KMS-11 (cell line): ENCODE data around the gene ISOC2.
A peak's percentile ranks its signal among the peaks of the same experiment; 100 is the strongest.

Source experiments
- H2AFZ ChIP-seq: fragments of 200-600 bp; sonication (generic); 2 replicates; pipeline ENCODE4 v1.6.1; 2016; ENCODE audit warnings: antibody characterized with exemption, mixed run types, low read depth
- H3K27ac ChIP-seq: fragments of 200-600 bp; sonication (generic); 2 replicates; pipeline ENCODE4 v1.6.1; 2016; ENCODE audit warnings: mild to moderate bottlenecking, mixed run types
- H3K27me3 ChIP-seq: fragments of 200-600 bp; sonication (generic); 2 replicates; pipeline ENCODE4 v1.6.1; 2017; ENCODE audit warnings: mild to moderate bottlenecking, low read depth, mixed run types, moderate library complexity; ENCODE audit not compliant: insufficient read depth
- H3K36me3 ChIP-seq: fragments of 200-600 bp; sonication (generic); 2 replicates; pipeline ENCODE4 v1.6.1; 2017; ENCODE audit warnings: mild to moderate bottlenecking, mixed run types; ENCODE audit not compliant: insufficient read depth
- H3K4me1 ChIP-seq: fragments of 200-600 bp; sonication (generic); 2 replicates; pipeline ENCODE4 v1.6.1; 2016; ENCODE audit warnings: mild to moderate bottlenecking, low read depth, mixed run types; ENCODE audit not compliant: poor library complexity, severe bottlenecking
- H3K4me2 ChIP-seq: fragments of 200-600 bp; sonication (generic); 2 replicates; pipeline ENCODE4 v1.7.0; 2016; ENCODE audit warnings: mild to moderate bottlenecking, mixed run types
- H3K4me3 ChIP-seq: fragments of 200-600 bp; sonication (generic); IDR thresholded peaks from 2 replicates; pipeline ENCODE4 v1.6.1; 2017; ENCODE audit warnings: low read depth, low read length, mixed read lengths; ENCODE audit not compliant: insufficient read depth
- H3K79me2 ChIP-seq: fragments of 200-600 bp; sonication (generic); 2 replicates; pipeline ENCODE4 v1.6.1; 2016; ENCODE audit warnings: low read depth, mixed run types; ENCODE audit not compliant: insufficient read depth
- H3K9ac ChIP-seq: fragments of 200-600 bp; sonication (generic); 2 replicates; pipeline ENCODE4 v1.6.1; 2016; ENCODE audit warnings: mild to moderate bottlenecking, mixed run types
- H4K20me1 ChIP-seq: fragments of 200-600 bp; sonication (generic); 2 replicates; pipeline ENCODE4 v1.6.1; 2016; ENCODE audit warnings: mild to moderate bottlenecking, mixed run types; ENCODE audit not compliant: insufficient read depth
- CTCF ChIP-seq: fragments of 200-600 bp; sonication (generic); conservative IDR thresholded peaks from 2 replicates; pipeline ENCODE4 v1.6.1; 2017; ENCODE audit warnings: low read depth, mild to moderate bottlenecking, antibody characterized with exemption, low read length, moderate library complexity, mixed read lengths

ISOC2 gene

GRCh38 chr19:55406826-55407549, 54.5 kb downstream of the ISOC2 start:
- peak overlapping the region; percentile 98 for H3K27ac ChIP-seq

GRCh38 chr19:55406091-55406825, 55.2 kb downstream of the ISOC2 start:
- no peak overlapping the region for H3K27ac ChIP-seq
- no peak for TF ChIP-seq CTCF
- H3K36me3 ChIP-seq: peaks cover 25% of the 10 kb centered on the region; the same call in 1 of the 2 replicates
- peaks cover 47% of the 10 kb centered on the region for H3K79me2 ChIP-seq
- peaks cover 24% of the 10 kb centered on the region for H3K4me1 ChIP-seq
- H3K4me2 ChIP-seq: peak overlapping the region; percentile 100
- no peak overlapping the region for H2AFZ ChIP-seq
- H4K20me1 ChIP-seq: peaks cover 13% of the 10 kb centered on the region
- no peak overlapping the region for H3K4me3 ChIP-seq
- H3K27me3 ChIP-seq: no peaks in the 10 kb centered on the region
- peak overlapping the region; percentile 97; the same call in 1 of the 2 replicates for H3K9ac ChIP-seq

More at GRCh38 chr19:55406826-55407549, 54.5 kb downstream of the ISOC2 start:
- Histone ChIP-seq H3K36me3 (peaks cover 25% of the 10 kb centered on the region; the same call in 1 of the 2 replicates), H3K9ac (peak overlapping the region; percentile 97), H3K4me2 (peak overlapping the region; percentile 100), H3K27me3 (no peaks in the 10 kb centered on the region; the same call in 1 of the 2 replicates), H2AFZ (no peak overlapping the region), H4K20me1 (peaks cover 13% of the 10 kb centered on the region), H3K79me2 (peaks cover 47% of the 10 kb centered on the region), H3K4me1 (peaks cover 24% of the 10 kb centered on the region), H3K4me3 (no peak overlapping the region)
- no peak for TF ChIP-seq CTCF

- TF ChIP-seq CTCF: no peak
- H2AFZ ChIP-seq: no peak overlapping the region
- H3K27me3 ChIP-seq: no peaks in the 10 kb centered on the region
- H3K4me1 ChIP-seq: peaks cover 24% of the 10 kb centered on the region
- peaks cover 25% of the 10 kb centered on the region; the same call in 1 of the 2 replicates for H3K36me3 ChIP-seq
- no peak overlapping the region for H3K27ac ChIP-seq
- H3K9ac ChIP-seq: no peak overlapping the region; the same call in 1 of the 2 replicates
- no peak overlapping the region for H3K4me3 ChIP-seq
- H3K4me2 ChIP-seq: peak overlapping the region; percentile 100
- H3K79me2 ChIP-seq: peaks cover 47% of the 10 kb centered on the region
- peaks cover 13% of the 10 kb centered on the region for H4K20me1 ChIP-seq
Observed at GRCh38 chr19:55405638-55406037, 55.8 kb downstream of the ISOC2 start.
